Measurements from ENCODE around the gene RIOK3. TPM values are rescaled to one million over a fixed set of nuclear protein-coding genes. Genes with fewer than 3 reads are reported as not detected.

The RIOK3 gene
- total and polyA plus RNA-seq, 7 donors, result 59.6 to 116 (median 88.3) TPM

DNA sequence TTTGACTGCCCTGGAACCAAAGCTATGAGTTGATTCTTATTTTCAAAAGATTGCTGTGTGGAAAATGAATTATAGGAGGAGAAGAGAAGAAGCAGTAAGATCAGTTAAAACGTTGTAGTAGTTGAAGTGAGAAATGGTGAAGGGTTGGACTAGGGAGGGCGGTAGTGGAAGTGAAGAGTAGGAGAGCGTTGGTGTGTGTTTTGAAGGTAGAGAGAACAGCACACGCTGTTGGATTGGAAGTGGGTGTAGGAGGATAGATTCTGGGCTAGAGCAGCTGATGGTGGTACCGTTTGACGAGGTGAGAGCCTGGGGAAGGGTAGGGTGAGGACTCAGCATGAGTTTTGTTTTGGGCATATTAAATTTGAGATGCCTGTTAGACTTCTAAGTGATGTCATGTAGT is 18.4 kb downstream of the RIOK3 start:
- Histone ChIP-seq H3K4me3 (no peak overlapping the region), H3K9me3 (no peaks in the 10 kb centered on the region), H3K4me1 (no peaks in the 10 kb centered on the region), H3K27ac (no peak overlapping the region), H3K36me3 (ENCODE audit: insufficient read depth in 1 of 2, low read depth in 1 of 2) (peaks cover 22 to 98% of the 10 kb centered on the region in 2 donors), H3K27me3 (ENCODE audit: insufficient read depth in 3 of 3, low read length in 2 of 3) (no peaks in the 10 kb centered on the region)
- 88 to 93% (median 89%) methylated on average over 6 of the region's 6 CpGs for WGBS, 3 donors
- TF ChIP-seq, protein P1, sequence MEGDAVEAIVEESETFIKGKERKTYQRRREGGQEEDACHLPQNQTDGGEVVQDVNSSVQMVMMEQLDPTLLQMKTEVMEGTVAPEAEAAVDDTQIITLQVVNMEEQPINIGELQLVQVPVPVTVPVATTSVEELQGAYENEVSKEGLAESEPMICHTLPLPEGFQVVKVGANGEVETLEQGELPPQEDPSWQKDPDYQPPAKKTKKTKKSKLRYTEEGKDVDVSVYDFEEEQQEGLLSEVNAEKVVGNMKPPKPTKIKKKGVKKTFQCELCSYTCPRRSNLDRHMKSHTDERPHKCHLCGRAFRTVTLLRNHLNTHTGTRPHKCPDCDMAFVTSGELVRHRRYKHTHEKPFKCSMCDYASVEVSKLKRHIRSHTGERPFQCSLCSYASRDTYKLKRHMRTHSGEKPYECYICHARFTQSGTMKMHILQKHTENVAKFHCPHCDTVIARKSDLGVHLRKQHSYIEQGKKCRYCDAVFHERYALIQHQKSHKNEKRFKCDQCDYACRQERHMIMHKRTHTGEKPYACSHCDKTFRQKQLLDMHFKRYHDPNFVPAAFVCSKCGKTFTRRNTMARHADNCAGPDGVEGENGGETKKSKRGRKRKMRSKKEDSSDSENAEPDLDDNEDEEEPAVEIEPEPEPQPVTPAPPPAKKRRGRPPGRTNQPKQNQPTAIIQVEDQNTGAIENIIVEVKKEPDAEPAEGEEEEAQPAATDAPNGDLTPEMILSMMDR (IDR thresholded peaks at IDR 0.05), result no peak
- intact Hi-C loops (cut with DNase I), result no loop called here
- DNase-seq (no peak), ATAC-seq (no peak)

GRCh38 chr18:23479829-23480505 is 26.9 kb downstream of the RIOK3 start:
- no peak overlapping the region for H3K4me3 ChIP-seq
- DNase-seq, result no peak
- peaks cover 5 to 85% of the 10 kb centered on the region in 2 donors for H3K36me3 ChIP-seq (ENCODE audit: insufficient read depth in 1 of 2, low read depth in 1 of 2)
- intact Hi-C loops (cut with DNase I), result no loop called here
- H3K27me3 ChIP-seq (ENCODE audit: insufficient read depth in 3 of 3, low read length in 2 of 3), result no peaks in the 10 kb centered on the region
- H3K9me3 ChIP-seq, result no peaks in the 10 kb centered on the region
- H3K27ac ChIP-seq, result no peak overlapping the region
- 85 to 91% (median 88%) methylated on average over 3 of the region's 3 CpGs for WGBS, 3 donors
- ATAC-seq, result no peak
- no peaks in the 10 kb centered on the region for H3K4me1 ChIP-seq
- TF ChIP-seq, protein P1 (IDR thresholded peaks at IDR 0.05), result no peak

DNA sequence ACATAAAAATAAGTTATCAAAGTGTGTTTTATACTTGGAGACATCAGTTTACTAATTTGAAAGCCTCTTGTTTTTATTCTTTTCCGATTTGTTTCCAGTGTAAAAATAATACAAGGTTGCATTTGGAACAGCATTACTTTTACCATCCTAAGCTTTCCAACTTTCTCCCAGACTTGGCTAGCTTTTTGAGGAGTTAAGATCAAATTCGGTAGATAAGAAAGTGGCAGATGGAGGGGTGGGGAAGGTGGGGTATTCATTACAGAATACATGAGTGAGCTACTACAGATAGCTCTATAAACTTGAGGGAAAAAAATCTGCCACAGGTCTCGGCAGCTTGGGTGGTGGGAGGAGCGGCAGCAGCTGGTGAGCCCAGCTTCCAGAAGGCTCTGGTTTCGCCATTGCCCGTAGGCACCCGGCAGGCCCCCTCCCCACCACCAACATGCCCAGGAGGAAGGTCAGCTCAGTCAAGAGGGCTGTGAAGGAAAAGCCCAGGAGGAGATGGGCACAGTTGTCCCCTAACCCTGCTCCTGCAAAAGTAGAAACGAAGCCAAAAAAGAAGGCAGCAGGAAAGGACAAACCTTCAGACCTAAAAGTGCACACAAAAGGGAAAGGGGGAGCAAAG is 31.6 kb downstream of the RIOK3 start:
- Histone ChIP-seq H3K4me1 (no peaks in the 10 kb centered on the region), H3K27me3 (ENCODE audit: insufficient read depth in 3 of 3, low read length in 2 of 3) (no peaks in the 10 kb centered on the region), H3K27ac (no peak overlapping the region), H3K4me3 (no peak overlapping the region), H3K36me3 (ENCODE audit: insufficient read depth in 1 of 2, low read depth in 1 of 2) (peaks cover 0 to 38% of the 10 kb centered on the region in 2 donors), H3K9me3 (no peaks in the 10 kb centered on the region)
- DNase-seq, result no peak
- 40 to 53% (median 51%) methylated on average over 8 of the region's 8 CpGs for WGBS, 3 donors
- peak in 2 of 4 donors; percentile 41 to 50 for ATAC-seq
- TF ChIP-seq, protein P1 (IDR thresholded peaks at IDR 0.05), result no peak
- intact Hi-C loops (cut with DNase I), result no loop called here

- TF ChIP-seq, protein P1 (IDR thresholded peaks at IDR 0.05), result no peak
- intact Hi-C loops (cut with DNase I), result no loop called here
- Histone ChIP-seq H3K4me1 (no peaks in the 10 kb centered on the region), H3K4me3 (no peak overlapping the region), H3K27me3 (ENCODE audit: insufficient read depth in 3 of 3, low read length in 2 of 3) (no peaks in the 10 kb centered on the region), H3K36me3 (ENCODE audit: insufficient read depth in 1 of 2, low read depth in 1 of 2) (peaks cover 0 to 31% of the 10 kb centered on the region in 2 donors), H3K9me3 (peaks cover 2% of the 10 kb centered on the region), H3K27ac (no peak overlapping the region)
- ATAC-seq (no peak), DNase-seq (no peak)
- WGBS, 3 donors, result 85 to 87% (median 87%) methylated on average over 7 of the region's 7 CpGs
Observed at GRCh38 chr18:23485386-23485785, 32.3 kb downstream of the RIOK3 start.
